A204.1 (cell line): ENCODE results near the gene NCR2.
A peak's percentile ranks its signal among the peaks of the same experiment; 100 is the strongest.

ENCODE experiments used
- FAIRE-seq: peaks from 2 replicates; lab custom pipeline; 2012; peaks lifted over from hg19 to GRCh38; lab: Jason Lieb, UNC

Gene NCR2

DNA sequence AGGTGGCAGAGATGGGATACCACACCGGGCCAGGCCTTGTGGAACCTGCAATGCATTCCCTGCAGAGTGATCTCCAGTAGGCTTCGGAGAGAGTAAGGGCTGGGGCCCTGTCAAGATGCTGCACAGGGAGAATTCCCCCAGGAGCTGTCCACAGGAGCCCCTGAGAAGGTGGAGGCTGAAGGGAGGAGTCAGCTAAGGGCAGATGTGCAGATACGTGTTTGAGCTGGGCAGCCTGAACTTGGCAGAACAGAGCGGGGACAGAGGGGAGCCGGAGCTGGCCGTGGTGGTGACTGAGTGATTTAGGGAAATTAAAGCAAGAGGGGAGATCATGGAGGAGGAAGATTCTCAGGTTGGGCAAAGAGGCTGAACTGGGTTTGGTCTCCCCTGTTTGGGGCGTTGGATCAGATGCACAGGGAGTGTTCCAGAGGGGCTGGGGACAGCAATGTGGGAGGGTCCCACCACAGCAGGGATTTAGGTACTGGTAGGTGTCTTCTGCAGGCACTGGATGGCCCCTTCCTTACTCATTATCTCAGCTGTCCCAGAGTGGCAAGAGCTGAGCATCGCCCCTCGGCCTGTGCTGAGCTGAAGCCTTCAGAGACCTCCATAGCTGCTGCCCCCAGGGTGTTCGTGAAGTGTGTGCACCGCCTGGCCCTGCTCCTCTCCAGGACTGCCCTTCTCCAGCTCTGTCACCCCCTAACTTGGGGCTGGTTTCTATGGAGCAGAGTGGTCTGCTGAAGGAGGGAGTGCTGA is 3.8 kb upstream of the NCR2 start:
- FAIRE-seq: no peak

DNA sequence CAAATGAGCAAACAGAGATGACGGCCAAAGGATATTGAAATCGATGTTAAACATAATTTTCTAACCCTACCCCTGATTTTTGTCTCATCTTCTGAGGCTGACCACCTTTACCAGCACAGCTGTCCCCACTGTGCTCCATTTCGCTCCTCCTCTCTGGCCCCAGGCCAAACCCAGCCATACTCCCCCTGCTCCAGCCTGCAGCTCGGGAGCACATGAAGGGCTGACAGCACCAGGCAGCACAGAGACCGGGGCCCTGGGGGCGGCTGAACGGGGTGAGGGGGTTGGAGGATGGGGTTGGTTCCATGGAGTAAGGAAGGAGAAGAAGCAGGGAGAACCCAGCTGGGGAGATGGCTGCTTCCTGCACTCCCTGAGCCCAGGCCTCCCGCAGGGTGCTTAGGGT is 3.2 kb upstream of the NCR2 start:
- FAIRE-seq: no peak

DNA sequence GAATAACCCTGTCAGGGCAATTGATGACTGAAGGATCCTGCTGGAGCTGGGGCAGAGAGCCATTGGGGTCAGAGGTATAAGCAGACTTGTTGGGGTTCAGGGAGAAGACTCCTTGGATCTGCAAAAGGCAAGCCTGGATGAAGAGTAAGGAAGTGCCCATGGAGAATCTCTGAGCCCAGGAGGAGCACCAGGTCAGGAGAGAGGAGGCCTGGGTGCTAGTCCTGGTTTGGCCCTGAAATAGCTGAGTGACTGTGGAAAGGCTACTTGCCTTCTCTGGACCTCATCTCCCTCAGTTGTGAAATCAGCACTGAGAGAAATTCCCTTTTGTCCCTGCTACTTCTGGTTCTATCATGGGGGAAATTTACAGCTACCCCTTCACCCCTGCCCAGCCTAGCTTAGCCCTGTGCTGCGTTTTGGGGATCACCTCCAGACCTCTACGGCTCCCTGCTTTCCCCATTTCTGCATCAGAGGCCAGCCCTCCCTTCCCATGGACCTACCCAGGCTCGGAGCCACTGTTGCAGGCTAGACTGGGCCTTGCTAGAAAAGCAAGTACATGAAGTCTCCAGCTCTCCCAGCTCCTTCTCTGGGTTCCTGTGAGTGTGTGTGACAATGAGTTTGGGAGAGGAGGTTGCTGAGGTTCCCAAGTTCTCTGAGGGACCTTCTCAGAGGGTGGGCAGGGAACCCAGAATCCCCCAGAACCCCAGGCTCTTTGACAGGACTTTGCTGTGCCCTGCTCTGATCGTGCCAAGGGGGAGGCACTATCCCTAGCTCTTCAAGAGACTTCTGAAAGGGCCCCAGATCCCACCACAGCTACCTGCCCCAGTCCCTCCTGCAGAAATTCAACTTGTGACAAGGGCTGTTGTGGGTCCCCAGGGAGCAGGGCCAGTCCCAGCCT is 2.3 kb upstream of the NCR2 start:
- FAIRE-seq: no peak

DNA sequence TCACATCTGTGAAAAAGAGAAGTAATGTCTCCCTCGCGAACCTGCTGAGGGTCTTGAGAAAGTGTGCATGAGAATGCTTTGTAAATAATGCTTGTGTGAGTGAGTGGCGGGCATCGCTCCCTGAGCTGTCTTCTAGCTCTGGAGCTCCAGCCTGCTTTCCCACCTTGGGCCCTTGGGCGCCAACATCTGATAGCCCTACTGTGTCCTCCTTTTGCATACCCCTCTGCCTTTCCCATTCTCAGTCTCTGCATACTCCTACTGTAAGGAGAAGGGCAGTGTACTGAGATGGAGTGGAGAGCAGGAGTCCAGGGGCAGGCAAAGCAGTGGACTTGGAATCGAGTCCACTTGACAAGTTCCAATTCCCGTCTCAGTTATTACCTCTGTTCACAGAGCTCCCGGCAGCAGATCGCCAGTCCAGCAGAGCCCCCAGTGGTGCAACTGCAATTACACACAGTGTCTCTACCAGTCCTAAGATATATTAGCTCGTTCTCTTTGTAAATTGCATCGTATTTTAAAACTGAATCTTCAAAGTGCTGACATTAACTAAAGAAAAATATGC is 847 bp upstream of the NCR2 start:
- no peak for FAIRE-seq

DNA sequence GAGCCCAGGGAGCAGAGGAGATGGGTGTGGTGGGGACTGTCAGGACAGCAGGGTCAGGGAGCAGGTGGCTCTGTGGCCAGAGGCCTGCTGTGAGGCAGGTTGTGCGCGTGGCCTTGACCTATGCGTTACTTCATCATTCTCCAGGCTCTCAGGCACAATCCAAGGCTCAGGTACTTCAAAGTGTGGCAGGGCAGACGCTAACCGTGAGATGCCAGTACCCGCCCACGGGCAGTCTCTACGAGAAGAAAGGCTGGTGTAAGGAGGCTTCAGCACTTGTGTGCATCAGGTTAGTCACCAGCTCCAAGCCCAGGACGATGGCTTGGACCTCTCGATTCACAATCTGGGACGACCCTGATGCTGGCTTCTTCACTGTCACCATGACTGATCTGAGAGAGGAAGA is 535 bp downstream of the NCR2 start:
- no peak for FAIRE-seq

DNA sequence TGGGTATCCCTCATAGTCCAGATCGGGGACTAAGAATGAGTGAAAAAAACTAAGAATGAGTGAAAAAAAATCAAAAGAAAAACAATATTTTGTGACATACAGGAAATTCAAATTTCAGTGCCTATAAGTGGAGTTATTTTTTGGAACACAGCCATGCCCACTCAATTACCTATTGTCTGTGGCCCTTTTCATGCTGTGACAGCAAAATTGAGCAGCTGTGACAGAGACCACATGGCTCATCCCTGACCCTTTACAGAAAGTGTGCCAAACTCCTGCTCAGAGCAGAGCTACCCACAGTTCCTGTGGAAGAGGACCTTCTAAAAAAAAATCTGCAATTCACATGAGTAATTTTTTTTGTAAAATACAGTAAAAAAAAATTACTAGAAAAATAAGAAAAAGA is 1.4 kb downstream of the NCR2 start:
- no peak for FAIRE-seq

DNA sequence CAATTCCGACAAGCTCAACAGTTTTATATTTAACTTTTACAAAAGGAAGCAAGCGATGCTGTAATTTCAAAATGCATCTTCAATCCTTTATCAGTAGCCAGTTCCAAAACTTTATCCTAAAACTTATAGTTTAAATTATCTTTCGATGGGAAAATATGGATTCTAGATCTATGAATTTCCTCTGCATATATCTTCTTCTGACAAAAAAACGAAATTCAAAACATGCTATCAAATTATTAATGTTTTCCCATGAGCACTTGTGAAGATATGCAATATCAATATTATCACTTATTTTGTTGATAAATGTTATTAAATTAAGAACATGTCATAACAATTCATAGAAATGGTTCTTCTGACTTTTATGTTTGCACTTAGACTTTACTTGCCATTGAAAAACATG is 2.3 kb downstream of the NCR2 start:
- no peak for FAIRE-seq

DNA sequence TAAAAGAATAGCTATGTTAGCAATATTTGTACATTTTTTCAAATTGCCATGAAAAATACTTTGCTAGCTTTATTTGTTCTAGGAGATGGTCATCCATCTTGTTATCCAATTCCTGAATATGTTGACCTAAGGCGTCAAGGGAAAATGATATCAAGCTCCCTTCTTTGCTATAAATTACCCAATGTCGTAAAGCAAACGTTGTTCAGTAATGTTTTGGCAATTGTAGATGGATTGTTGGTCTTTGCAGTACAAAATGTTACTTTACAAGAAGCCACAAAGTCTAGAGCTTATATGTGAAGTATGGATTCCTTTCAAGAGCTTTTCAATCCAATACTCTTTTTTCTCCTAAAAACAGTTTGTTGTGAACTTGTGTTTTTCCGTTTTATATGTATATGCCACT is 3.3 kb downstream of the NCR2 start:
- FAIRE-seq: no peak

DNA sequence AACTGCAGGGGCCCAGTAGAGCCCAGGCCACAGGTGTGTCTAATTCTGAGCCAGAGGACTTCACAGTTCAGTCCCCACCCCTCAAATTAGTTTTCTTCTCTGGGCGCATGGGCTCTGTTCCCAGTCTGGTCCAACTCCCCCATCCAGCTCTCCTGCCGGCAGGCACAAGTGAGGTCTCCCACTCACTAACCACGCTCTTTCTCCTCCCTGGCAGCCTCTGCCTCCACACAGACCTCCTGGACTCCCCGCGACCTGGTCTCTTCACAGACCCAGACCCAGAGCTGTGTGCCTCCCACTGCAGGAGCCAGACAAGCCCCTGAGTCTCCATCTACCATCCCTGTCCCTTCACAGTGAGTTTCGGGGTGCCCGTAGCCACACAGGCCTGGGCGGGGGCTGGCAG is 6.2 kb downstream of the NCR2 start:
- FAIRE-seq: no peak

DNA sequence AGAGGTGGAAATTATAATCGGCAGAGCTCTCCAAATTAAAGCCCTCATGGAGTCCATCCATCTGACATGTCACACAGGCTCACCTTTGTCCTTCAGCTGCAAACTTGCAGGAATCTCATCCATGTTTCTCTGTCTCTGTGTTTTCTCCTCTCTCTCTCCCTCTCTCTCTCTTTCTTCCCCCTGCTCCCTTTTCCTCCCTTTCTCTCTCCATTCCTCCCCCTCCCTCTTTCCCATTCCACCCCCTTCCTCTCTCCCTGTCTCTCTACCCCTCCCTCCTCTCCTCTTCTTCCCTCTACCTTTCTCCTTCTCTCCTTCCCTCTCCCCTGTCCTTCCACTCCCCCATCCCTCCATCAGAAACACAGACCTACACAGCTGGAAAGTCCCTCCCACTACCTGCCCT is 6.8 kb downstream of the NCR2 start:
- FAIRE-seq: no peak

DNA sequence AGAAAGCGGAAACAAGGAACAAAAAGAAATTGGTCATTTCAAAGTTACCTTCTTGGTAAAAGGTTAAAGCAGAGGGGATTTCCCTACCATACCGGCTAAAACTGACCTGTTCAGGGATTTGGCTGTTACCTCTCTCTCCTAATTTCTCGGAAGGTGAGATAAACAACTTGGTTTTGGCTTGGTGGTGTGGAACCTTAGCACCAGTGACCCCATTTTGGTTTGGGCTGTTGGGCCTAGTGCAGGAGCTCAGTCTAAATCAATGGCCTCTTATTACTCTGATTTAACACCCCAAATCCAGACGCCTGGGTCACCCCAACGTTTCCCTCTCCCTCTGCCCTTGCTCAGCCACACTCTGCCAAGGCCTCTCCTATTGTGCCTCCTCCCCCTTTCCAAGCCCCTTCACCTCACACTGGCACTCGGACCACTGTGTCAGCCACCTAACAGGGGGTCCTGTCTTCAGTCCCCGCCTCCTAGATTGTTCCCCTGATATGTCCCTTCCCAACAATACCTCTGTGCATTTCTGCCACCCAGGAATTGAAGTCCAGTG is 8.3 kb downstream of the NCR2 start:
- no peak for FAIRE-seq

DNA sequence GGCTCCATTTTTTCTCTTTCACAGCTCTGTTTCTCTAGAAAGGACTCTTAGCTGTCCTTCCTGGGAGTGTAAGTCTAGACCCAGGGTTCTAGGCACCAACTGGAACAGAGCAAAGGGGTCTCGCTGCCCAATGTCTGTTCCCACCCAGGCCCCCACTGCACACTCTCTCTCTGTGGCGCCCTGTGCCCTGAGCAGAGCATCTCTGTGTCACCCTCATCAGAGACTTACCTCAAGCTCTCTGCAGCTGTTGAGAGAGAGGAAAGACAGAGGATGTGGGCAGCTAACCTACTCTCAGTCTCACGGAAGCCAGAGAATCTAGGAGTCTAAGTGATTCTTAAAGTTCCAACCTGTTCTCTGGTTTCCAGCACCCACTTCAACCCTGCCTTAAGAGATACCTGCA is 9.5 kb downstream of the NCR2 start:
- no peak for FAIRE-seq

DNA sequence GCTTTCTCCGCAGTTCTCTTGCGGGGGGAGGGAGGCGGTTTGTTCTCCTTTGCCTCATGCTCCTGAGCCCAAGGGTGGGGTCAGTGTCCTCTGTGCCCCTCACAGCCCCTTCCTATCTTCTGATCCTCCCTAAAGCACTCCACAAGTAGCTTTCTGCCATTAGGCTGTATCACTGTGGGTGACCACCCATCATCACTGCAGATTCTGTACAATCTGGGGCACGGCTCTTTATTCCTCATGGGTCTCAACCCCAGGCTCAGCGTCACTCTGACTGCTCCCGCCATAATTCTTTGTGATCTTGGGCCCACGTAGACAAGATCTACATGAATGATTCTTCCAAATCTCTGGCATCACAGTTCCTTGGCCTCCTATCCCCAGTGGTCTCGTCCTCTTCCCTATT is 10.5 kb downstream of the NCR2 start:
- FAIRE-seq: no peak

DNA sequence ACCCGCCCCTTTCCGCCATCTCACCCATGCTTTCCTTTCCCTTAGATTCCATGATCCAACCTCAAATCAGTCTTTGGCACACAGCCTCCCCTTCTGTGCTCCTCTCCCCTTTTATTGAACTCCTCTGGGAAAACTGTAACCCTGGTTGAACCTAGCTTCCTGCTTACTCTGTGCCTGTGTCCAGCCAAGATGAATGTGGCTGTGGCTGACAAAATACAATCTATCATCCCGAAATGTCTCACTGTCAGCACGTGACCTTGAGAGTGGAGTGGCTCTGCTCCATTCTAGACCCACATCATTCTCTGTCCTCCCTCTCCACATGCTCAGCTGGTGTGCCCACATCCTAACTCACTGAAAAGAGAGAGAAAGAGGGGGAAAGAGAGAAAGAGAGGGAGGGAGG is 11.0 kb downstream of the NCR2 start:
- FAIRE-seq: no peak

DNA sequence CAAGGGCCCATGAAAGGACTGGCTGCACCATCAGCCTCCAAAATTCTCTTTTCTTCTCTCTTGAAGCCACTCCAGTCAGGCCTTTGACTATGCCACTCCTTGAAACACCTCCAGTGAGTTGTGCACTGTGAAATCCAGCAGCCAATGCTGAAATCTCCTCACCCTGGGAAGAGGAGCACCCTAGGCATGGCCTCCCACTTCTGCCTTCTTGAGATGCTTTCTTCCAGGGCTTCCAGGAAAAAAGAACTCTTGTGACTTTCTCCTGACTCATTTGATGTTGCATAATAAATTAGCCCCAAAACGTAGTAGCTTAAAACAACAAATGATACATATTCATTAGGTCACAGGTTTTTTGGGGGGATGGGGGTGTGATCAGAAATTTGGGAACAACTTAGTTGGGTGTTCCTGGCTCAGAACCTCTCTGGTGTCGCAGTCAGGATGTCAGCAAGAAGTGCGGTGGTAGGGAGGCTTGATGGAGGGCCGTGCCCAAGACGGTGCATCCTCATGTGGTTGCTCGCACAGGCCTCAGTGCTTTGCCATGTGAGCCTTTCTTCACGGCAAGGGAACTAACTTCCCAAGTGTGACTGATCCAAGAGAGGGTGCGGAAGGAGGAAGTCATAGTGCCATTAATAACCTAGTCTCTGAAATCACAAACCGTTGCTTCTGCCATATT is 12.1 kb downstream of the NCR2 start:
- FAIRE-seq: no peak

DNA sequence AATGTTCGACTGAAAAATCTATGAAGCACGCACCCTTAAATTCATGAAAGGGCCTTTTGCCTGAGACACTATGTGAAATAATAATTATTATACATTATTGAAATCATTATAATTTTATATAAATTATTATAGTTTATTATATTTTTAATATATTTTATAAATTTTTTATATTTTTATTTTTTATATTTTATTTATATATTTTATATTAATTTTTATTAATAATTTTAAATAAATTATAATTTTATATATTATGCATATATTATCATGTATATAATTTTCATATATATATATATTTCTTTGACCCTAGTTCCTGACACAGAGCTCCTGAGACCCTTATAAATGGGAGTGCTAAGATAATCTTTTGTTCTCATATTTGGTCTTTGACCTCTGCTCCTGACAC is 13.5 kb downstream of the NCR2 start:
- FAIRE-seq: peak; percentile 99

DNA sequence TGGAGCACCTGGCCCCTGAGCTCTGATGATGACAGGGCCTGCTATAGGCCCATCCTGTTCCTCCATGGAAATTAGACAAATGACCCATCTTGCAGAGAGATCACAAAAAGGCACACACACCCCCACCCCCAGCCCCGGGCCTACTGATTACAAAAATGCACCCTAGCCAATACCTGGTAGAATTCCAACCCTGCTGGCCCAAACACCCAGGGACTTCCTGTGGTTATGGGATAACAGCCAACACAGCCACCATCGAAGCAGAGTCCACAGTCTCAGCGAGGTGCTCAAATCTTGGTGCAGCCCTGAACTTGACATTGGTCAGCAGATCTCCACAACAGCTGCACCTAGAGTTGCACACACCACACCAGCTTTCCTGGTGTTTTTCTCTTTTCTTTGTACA is 17.0 kb downstream of the NCR2 start:
- no peak for FAIRE-seq

DNA sequence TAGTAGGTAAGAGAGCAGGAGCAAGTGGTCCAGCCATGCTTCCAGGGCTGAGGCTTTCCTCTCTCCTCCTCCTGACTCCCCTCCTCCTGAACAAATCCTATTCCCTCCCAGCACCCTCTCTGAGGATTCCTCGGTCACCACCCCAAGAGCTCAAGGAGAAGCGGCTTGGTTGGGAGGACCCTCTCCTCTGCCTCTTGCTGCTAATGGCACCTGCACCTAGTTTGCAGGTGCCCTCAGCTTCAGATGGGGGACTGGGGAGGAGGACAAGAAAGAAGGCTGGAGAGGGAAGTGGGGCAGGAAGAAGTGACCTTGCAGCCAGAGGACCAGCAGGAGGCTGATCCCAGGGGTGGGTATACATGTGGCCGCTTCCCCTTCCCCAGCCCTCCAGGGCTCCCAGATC is 17.5 kb downstream of the NCR2 start:
- FAIRE-seq: no peak

DNA sequence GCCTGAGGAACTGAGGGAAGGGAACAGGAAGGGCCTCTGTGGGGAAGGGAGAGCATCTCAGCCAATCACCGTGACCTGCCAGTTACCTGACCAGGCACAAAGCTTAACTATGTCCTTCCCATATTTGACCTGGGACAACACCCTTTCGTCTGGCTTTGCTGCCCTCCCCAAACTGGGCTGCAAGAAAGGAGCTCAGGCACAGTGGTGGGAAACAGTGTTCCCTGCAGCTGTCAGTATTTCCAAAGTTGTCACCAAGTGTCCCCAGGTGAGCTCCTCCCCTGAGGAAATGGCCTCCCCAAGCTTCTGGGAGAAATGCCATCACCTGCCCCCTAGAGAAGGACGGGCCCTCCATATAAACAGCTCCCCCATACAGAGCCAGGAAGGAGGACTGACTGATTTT is 17.9 kb downstream of the NCR2 start:
- FAIRE-seq: no peak

DNA sequence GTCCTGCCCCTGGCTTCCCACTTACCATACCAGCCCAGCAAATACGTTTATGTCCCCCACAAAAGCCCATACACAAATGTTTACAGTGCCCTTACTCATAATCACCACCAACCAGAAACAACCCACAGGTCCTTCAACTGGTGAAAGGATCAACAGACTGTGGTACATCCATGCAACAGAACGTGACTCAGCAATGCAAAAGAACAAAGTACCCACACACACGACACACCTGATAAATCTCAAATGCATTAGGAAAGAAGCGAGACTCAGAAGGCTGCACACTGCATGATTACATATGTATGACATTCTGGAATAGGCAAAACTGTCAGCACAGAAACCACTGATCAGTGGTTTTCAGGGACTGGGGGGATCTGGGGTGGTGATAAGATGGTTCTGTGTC is 20.5 kb downstream of the NCR2 start:
- no peak for FAIRE-seq

DNA sequence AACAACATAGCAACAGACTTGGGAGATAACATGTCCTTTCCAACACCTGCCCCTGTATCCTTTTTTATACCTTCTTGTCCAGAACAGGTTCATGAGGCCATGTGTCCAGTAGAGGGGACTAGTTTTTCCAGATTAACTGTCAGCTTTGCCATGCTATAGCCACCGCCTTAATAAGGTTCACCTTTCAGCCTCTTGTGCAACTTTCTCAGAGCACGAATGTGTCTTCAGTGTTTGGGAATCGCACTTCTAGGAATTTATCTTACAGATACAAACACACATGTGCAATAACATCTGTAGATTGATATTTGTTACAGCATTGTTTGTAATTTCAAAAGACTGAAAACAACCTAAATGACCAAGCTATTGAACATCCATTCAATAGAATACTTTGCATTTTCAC is 21.4 kb downstream of the NCR2 start:
- no peak for FAIRE-seq

DNA sequence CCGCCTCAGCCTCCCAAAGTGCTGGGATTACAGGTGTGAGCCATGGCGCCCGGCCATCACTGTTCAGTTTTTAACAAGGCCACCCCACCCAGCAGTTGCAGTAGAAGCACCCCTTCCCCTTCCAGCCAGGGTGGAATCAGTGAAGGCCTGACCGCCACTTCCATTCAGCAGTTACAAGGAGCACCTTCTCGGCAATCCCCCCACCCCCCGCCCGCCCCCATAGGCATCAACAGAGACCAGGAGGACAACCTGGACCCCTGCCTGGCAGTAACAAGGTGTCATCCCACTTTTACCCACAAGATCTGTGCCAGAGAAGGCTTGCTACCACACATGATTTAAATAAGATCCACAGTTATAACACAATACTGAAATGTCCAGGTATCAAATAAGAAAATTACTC is 23.1 kb downstream of the NCR2 start:
- FAIRE-seq: no peak
